HCT116 (cell line): ENCODE measurements around the gene AMDHD2.

Source experiments
- CEBPB ChIP-seq: IDR thresholded peaks from 2 replicates; pipeline ENCODE4 v1.6.1; 2012; ENCODE audit warnings: low read depth
- EGR1 ChIP-seq: IDR thresholded peaks from 2 replicates; pipeline ENCODE4 v1.6.1; 2012; ENCODE audit warnings: low read depth
- EZH2 ChIP-seq: fragments of 200-600 bp; sonication (generic); IDR thresholded peaks from 2 replicates; pipeline ENCODE4 v1.6.1; 2017; ENCODE audit warnings: antibody characterized with exemption, mixed run types
- EZH2phosphoT487 ChIP-seq: fragments of 200-600 bp; IDR thresholded peaks from 2 replicates; pipeline ENCODE4 v1.6.1; 2018; ENCODE audit warnings: antibody characterized with exemption, borderline replicate concordance
- POLR2AphosphoS5 ChIP-seq: IDR thresholded peaks from 2 replicates; pipeline ENCODE4 v1.6.1; 2011; ENCODE audit warnings: mild to moderate bottlenecking, low read depth, low read length, moderate library complexity
- RAD21 ChIP-seq: IDR thresholded peaks from 2 replicates; pipeline ENCODE4 v1.6.1; 2012; ENCODE audit warnings: low read depth, mild to moderate bottlenecking
- SRF ChIP-seq: IDR thresholded peaks from 2 replicates; pipeline ENCODE4 v1.6.1; 2012; ENCODE audit warnings: low read depth
- ZFX ChIP-seq: fragments of 450-650 bp; IDR thresholded peaks from 2 replicates; pipeline ENCODE4 v1.6.1; 2017
- TF ChIP-seq, protein P1 (sequence below), 3 experiments: fragments of 200-600 bp in 1 of 3; sonication (generic) in 1 of 3; IDR thresholded peaks in 2 of 3; conservative IDR thresholded peaks in 1 of 3; 2 replicates each; pipeline ENCODE4 v1.5.1; 2012 to 2017; ENCODE audit warnings: low read depth in 2 of 3, low read length in 2 of 3, antibody characterized with exemption in 1 of 3, borderline replicate concordance in 1 of 3, control low read depth in 1 of 3, mild to moderate bottlenecking in 1 of 3, mixed read lengths in 1 of 3, mixed run types in 1 of 3, moderate library complexity in 1 of 3; ENCODE audit not compliant: insufficient read depth in 1 of 3
- TF ChIP-seq, protein P2 (sequence below): IDR thresholded peaks from 2 replicates; pipeline ENCODE4 v1.6.1; 2012
- TF ChIP-seq, protein P3 (sequence below): IDR thresholded peaks from 2 replicates; pipeline ENCODE4 v1.6.1; 2012

DNA sequence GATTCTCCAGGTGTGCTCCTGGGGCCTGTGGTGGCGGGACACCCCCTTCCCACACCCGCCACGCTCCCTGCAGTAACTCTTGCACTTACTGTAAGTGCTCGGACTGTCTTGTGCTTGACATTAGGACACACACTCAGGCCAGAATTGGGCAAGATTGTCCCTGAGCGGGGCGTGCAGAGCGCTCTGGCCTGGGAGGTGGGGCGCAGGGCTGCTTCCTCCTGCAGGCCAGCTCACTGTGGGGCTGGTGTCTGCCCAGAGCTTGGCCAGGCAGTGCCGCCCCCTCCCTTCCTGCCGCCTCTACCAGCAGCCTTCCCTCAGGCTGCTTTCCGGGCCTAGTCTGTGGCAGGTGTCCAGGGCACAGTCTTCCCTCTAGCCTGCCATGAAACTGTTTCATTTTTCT lies 12.5 kb upstream of the AMDHD2 start:
- TF ChIP-seq ZFX (no peak), CEBPB (no peak), RAD21 (no peak), EZH2 (no peak), POLR2AphosphoS5 (no peak), EGR1 (no peak), SRF (no peak), EZH2phosphoT487 (no peak)
- TF ChIP-seq, protein P1, sequence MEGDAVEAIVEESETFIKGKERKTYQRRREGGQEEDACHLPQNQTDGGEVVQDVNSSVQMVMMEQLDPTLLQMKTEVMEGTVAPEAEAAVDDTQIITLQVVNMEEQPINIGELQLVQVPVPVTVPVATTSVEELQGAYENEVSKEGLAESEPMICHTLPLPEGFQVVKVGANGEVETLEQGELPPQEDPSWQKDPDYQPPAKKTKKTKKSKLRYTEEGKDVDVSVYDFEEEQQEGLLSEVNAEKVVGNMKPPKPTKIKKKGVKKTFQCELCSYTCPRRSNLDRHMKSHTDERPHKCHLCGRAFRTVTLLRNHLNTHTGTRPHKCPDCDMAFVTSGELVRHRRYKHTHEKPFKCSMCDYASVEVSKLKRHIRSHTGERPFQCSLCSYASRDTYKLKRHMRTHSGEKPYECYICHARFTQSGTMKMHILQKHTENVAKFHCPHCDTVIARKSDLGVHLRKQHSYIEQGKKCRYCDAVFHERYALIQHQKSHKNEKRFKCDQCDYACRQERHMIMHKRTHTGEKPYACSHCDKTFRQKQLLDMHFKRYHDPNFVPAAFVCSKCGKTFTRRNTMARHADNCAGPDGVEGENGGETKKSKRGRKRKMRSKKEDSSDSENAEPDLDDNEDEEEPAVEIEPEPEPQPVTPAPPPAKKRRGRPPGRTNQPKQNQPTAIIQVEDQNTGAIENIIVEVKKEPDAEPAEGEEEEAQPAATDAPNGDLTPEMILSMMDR (IDR thresholded peaks at IDR 0.05 in 2 of 3, conservative IDR thresholded peaks at IDR 0.05 in 1 of 3; ENCODE audit: borderline replicate concordance in 1 of 3, insufficient read depth in 1 of 3, low read depth in 2 of 3, low read length in 2 of 3): no peak
- TF ChIP-seq, protein P2, sequence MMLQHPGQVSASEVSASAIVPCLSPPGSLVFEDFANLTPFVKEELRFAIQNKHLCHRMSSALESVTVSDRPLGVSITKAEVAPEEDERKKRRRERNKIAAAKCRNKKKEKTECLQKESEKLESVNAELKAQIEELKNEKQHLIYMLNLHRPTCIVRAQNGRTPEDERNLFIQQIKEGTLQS: no peak
- TF ChIP-seq, protein P3, sequence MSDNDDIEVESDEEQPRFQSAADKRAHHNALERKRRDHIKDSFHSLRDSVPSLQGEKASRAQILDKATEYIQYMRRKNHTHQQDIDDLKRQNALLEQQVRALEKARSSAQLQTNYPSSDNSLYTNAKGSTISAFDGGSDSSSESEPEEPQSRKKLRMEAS: no peak
